HepG2 (cell line): ENCODE measurements around the gene ESR2. TPM values are rescaled to one million over a fixed set of nuclear protein-coding genes. Genes with fewer than 3 reads are reported as not detected.

ENCODE experiments used
- ATAC-seq: fragments of 200-7000 bp; cut with Tn5 transposase; 3 replicates; pipeline ENCODE4 v1.9.1; 2020; ENCODE audit warnings: mild to moderate bottlenecking, moderate library complexity
- BruUV-seq: library from RNA; stranded (reverse); fragments of 400-500 nt; replicated peaks from 2 replicates; lab custom pipeline; 2021; lab: Mats Ljungman, UMichigan
- CTCF ChIA-PET: fragments of 300-600 bp; formaldehyde crosslinking; extraction: SDS; loops from one replicate; lab custom pipeline; 2021; ENCODE audit warnings: low total read pairs, inconsistent platforms, low intra/inter-chr PET ratio; lab: Yijun Ruan, JAX
- POLR2A ChIA-PET: fragments of 350-600 bp; sonication (Branson Sonifier 250); formaldehyde crosslinking; loops from one replicate; lab custom pipeline; 2020; ENCODE audit warnings: antibody characterized with exemption, inconsistent platforms; lab: Yijun Ruan, JAX
- DNase-seq: peaks from one replicate; pipeline ENCODE4 v3.0.0-alpha.2; 2015; ENCODE audit warnings: low spot score
- FAIRE-seq: peaks from 3 replicates; lab custom pipeline; 2011; peaks lifted over from hg19 to GRCh38; lab: Jason Lieb, UNC
- H2AFZ ChIP-seq: one replicate; pipeline ENCODE4 v1.6.1; 2011; ENCODE audit warnings: low read length, inconsistent platforms
- H3K27ac ChIP-seq: fragments of 300-600 bp; 3 replicates; pipeline ENCODE4 v1.8.0; 2011; ENCODE audit warnings: mixed run types, mild to moderate bottlenecking, mixed read lengths, low read length, inconsistent platforms; ENCODE audit not compliant: insufficient read depth; ENCODE audit errors: extremely low read length
- H3K27me3 ChIP-seq, 2 experiments: fragments of 200-600 bp in 1 of 2; 2 replicates in 1 of 2; 3 replicates in 1 of 2; pipeline versions ENCODE4 v1.6.0 to v1.8.0; 2011; ENCODE audit warnings: low read length in 2 of 2, mild to moderate bottlenecking in 2 of 2, moderate library complexity in 2 of 2, inconsistent platforms in 1 of 2; ENCODE audit not compliant: insufficient read depth in 2 of 2, control insufficient read depth in 1 of 2
- H3K36me3 ChIP-seq, 2 experiments: fragments of 200-600 bp in 1 of 2; replicated peaks in 1 of 2; 2 replicates in 1 of 2; 3 replicates in 1 of 2; pipeline versions ENCODE4 v1.5.1 to v1.8.0; 2011; ENCODE audit warnings: low read length in 2 of 2, inconsistent platforms in 1 of 2; ENCODE audit not compliant: insufficient read depth in 2 of 2, control insufficient read depth in 1 of 2
- H3K4me1 ChIP-seq: 2 replicates; pipeline ENCODE4 v1.5.1; 2012; ENCODE audit warnings: low read length, inconsistent platforms; ENCODE audit not compliant: insufficient read depth
- H3K4me2 ChIP-seq: 2 replicates; pipeline ENCODE4 v1.6.0; 2011; ENCODE audit warnings: low read depth, low read length, inconsistent platforms
- H3K4me3 ChIP-seq, 3 experiments: fragments of 200-600 bp in 1 of 3; sonication (generic), shearing (Covaris generic) in 1 of 3; replicated peaks in 1 of 3; 2 replicates each; pipeline ENCODE4 v1.5.1; 2011 to 2016; ENCODE audit warnings: low read length in 3 of 3, inconsistent platforms in 2 of 3, low read depth in 2 of 3, mild to moderate bottlenecking in 2 of 3, control low read depth in 1 of 3, mixed read lengths in 1 of 3; ENCODE audit not compliant: insufficient read depth in 1 of 3
- H3K79me2 ChIP-seq: one replicate; pipeline ENCODE4 v1.6.1; 2011; ENCODE audit warnings: low read length, inconsistent platforms; ENCODE audit not compliant: insufficient read depth
- H3K9ac ChIP-seq: 2 replicates; pipeline ENCODE4 v1.6.0; 2011; ENCODE audit warnings: mild to moderate bottlenecking, low read depth, low read length, inconsistent platforms; ENCODE audit not compliant: insufficient read depth
- H3K9me3 ChIP-seq: 2 replicates; pipeline ENCODE4 v1.5.1; 2012; ENCODE audit warnings: mild to moderate bottlenecking, low read length
- H4K20me1 ChIP-seq: 2 replicates; pipeline ENCODE4 v1.6.0; 2011; ENCODE audit warnings: inconsistent platforms, mild to moderate bottlenecking, low read length, moderate library complexity; ENCODE audit not compliant: insufficient read depth
- FOXA1 ChIP-seq, 2 experiments: fragments of 450-650 bp in 1 of 2; sonication (generic) in 1 of 2; formaldehyde crosslinking in 1 of 2; IDR thresholded peaks; 2 replicates each; pipeline versions ENCODE4 v1.4.0 to v1.6.1; 2016 to 2020; ENCODE audit warnings: missing genetic modification reagents in 1 of 2
- GABPB1 ChIP-seq: IDR thresholded peaks from 2 replicates; pipeline ENCODE4 v1.6.1; 2016; ENCODE audit warnings: mild to moderate bottlenecking, missing genetic modification reagents, moderate library complexity, missing compliant biosample characterization
- KLF6 ChIP-seq: IDR thresholded peaks from 2 replicates; pipeline ENCODE4 v1.8.0; 2016; ENCODE audit warnings: missing biosample characterization, missing genetic modification reagents
- LCORL ChIP-seq, 2 experiments: fragments of 450-650 bp in 1 of 2; sonication (generic) in 1 of 2; formaldehyde crosslinking in 1 of 2; IDR thresholded peaks; 2 replicates each; pipeline versions ENCODE4 v1.5.0 to v1.6.1; 2017 to 2020; ENCODE audit warnings: antibody characterized with exemption in 1 of 2, missing genetic modification reagents in 1 of 2
- MXD4 ChIP-seq: IDR thresholded peaks from 2 replicates; pipeline ENCODE4 v1.6.1; 2016; ENCODE audit warnings: mild to moderate bottlenecking, missing biosample characterization, missing genetic modification reagents
- PRMT3 ChIP-seq: sonication (generic); formaldehyde crosslinking; IDR thresholded peaks from 2 replicates; pipeline ENCODE4 v1.8.1; 2022; ENCODE audit warnings: low read depth, mild to moderate bottlenecking, moderate library complexity, missing genetic modification reagents, borderline replicate concordance
- RBM22 ChIP-seq: fragments of 200-400 bp; formaldehyde crosslinking; optimal IDR thresholded peaks from 2 replicates; pipeline ENCODE3; 2017; ENCODE audit warnings: mild to moderate bottlenecking, low read length, moderate library complexity
- STAG1 ChIP-seq: sonication (generic); formaldehyde crosslinking; IDR thresholded peaks from 2 replicates; pipeline ENCODE4 v1.4.0; 2020; ENCODE audit warnings: missing genetic modification reagents
- ZNF17 ChIP-seq: sonication (generic); formaldehyde crosslinking; IDR thresholded peaks from 2 replicates; pipeline ENCODE4 v1.5.0; 2020; ENCODE audit warnings: mild to moderate bottlenecking, missing genetic modification reagents
- ZNF367 ChIP-seq: sonication (generic); formaldehyde crosslinking; IDR thresholded peaks from 2 replicates; pipeline ENCODE4 v1.4.0; 2020; ENCODE audit warnings: missing genetic modification reagents, borderline replicate concordance
- WGBS: methylation state at CpG from one replicate; pipeline ENCODE4 v1.1.6; 2017; ENCODE audit warnings: low lambda C conversion rate; 5-methylcytosine and 5-hydroxymethylcytosine counted together
- in situ Hi-C: cut with HindIII; loops from 2 replicates; pipeline ENCODE4 v1.10.0; 2017; ENCODE audit warnings: low pct_unique_long_range_greater_than_20kb; ENCODE audit not compliant: extremely low pct_ligation_motif_present
- intact Hi-C: fragments of 100-400 bp; cut with micrococcal nuclease; formaldehyde crosslinking; loops from one replicate; pipeline ENCODE4 v1.10.0; 2022; ENCODE audit not compliant: unreplicated experiment
- polyA plus RNA-seq, 8 experiments: library from polyadenylated mRNA; depleted of rRNA in 3 of 8; stranded (reverse) in 7 of 8; unstranded in 1 of 8; fragments of >200 nt; fragmentation: Illumina TruSeq in 4 of 8; extraction: Trizol in 4 of 8; gene quantifications; 2 replicates each; pipeline versions ENCODE4 v1.2.1 to v1.2.3, GENCODE V29; 2011 to 2016; ENCODE audit warnings: low read depth in 4 of 8, missing spikeins in 1 of 8, mixed read lengths in 1 of 8; ENCODE audit not compliant: insufficient read depth in 1 of 8
- total RNA-seq, 5 experiments: library from RNA; depleted of rRNA; stranded (reverse); fragments of >200 nt; fragmentation: Illumina TruSeq; extraction: Trizol; gene quantifications; 2 replicates each; pipeline ENCODE4 v1.2.3, GENCODE V29; 2016; ENCODE audit warnings: low read depth in 1 of 5
- TF ChIP-seq, protein P1 (sequence below): sonication (generic); formaldehyde crosslinking; IDR thresholded peaks from 2 replicates; pipeline ENCODE4 v1.4.0; 2020; ENCODE audit warnings: missing genetic modification reagents, borderline replicate concordance
- TF ChIP-seq, protein P2 (sequence below): sonication (generic); formaldehyde crosslinking; IDR thresholded peaks from 2 replicates; pipeline ENCODE4 v1.9.0; 2021; ENCODE audit warnings: missing genetic modification reagents, borderline replicate concordance

ESR2 gene
- total and polyA plus RNA-seq, 2 of the 13 experiments (the other 11 are each of a cell fraction or from before 2014, with no cell fraction given) = 0.01 to 0.04 TPM

- POLR2A ChIA-PET = no interaction called here
- BruUV-seq = no TSS peak
Measured at GRCh38 chr14:64059454-64060198, 234.5 kb downstream of the ESR2 start.

DNA sequence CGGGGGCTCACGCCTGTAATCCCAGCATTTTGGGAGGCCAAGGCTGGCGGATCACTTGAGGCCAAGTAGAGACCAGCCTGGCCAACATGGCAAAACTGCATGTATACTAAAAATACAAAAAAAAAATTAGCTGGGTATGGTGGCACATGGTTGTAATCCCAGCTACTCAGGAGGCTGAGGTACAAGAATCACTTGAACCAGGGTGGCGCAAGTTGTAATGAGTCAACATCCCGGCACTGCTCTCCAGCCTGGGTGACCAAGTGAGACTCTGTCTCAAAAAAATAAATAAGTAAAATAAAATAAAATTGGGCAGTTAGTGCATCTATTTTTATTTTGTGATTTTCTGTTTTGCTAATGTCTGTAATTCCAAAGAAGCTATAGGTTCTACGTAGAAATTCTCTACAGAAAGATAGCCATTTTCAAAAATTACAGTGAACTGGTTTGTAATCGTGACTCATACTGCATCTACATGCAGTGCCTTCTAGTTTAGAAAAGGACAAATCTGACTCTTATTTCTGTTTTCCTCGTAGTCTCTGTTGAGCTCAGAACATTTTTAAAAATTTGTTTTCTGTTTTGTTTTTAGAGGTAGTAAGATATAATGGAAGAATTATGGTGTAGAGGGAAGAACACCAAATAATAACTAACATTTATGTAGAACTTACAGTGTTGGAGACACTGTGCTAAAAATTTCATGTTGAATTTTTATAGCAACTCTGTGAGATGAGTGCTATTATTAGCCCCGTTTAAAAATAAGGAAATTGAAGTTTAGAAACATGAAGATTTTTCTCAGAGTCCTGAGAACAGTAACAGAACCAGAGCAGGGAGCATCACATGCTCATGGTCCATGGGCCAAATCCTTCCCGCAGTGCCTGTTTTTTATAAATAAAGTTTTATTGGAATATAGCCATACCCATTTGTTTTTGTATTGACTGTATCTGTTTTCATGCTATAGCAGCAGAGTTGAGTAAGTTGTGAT, 240.2 kb downstream of the ESR2 start:
- TF ChIP-seq LCORL (IDR thresholded peaks at IDR 0.05) = no peak
- TF ChIP-seq LCORL (CRISPR knock-in tag; IDR thresholded peaks at IDR 0.05) = no peak
- no peak for TF ChIP-seq ZNF367 (CRISPR knock-in tag)
- TF ChIP-seq, protein P1, sequence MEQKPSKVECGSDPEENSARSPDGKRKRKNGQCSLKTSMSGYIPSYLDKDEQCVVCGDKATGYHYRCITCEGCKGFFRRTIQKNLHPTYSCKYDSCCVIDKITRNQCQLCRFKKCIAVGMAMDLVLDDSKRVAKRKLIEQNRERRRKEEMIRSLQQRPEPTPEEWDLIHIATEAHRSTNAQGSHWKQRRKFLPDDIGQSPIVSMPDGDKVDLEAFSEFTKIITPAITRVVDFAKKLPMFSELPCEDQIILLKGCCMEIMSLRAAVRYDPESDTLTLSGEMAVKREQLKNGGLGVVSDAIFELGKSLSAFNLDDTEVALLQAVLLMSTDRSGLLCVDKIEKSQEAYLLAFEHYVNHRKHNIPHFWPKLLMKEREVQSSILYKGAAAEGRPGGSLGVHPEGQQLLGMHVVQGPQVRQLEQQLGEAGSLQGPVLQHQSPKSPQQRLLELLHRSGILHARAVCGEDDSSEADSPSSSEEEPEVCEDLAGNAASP (CRISPR knock-in tag) = no peak
- no peak for TF ChIP-seq STAG1 (CRISPR knock-in tag)
- TF ChIP-seq, protein P2, sequence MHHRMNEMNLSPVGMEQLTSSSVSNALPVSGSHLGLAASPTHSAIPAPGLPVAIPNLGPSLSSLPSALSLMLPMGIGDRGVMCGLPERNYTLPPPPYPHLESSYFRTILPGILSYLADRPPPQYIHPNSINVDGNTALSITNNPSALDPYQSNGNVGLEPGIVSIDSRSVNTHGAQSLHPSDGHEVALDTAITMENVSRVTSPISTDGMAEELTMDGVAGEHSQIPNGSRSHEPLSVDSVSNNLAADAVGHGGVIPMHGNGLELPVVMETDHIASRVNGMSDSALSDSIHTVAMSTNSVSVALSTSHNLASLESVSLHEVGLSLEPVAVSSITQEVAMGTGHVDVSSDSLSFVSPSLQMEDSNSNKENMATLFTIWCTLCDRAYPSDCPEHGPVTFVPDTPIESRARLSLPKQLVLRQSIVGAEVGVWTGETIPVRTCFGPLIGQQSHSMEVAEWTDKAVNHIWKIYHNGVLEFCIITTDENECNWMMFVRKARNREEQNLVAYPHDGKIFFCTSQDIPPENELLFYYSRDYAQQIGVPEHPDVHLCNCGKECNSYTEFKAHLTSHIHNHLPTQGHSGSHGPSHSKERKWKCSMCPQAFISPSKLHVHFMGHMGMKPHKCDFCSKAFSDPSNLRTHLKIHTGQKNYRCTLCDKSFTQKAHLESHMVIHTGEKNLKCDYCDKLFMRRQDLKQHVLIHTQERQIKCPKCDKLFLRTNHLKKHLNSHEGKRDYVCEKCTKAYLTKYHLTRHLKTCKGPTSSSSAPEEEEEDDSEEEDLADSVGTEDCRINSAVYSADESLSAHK (CRISPR knock-in tag) = no peak
- no peak for TF ChIP-seq ZNF17 (CRISPR knock-in tag)
- TF ChIP-seq GABPB1 = no peak
- TF ChIP-seq KLF6 (CRISPR knock-in tag) = no peak
- no peak for TF ChIP-seq PRMT3 (CRISPR knock-in tag)
- no peak for TF ChIP-seq RBM22
- Histone ChIP-seq H3K4me1 (no peaks in the 10 kb centered on the region), H2AFZ (no peak overlapping the region), H3K4me2 (no peak overlapping the region), H3K9me3 (no peaks in the 10 kb centered on the region), H3K27ac (no peak overlapping the region), H3K9ac (no peak overlapping the region), H3K4me3 (no peak overlapping the region), H4K20me1 (no peaks in the 10 kb centered on the region), H3K36me3 (no peaks in the 10 kb centered on the region), H3K27me3 (no peaks in the 10 kb centered on the region), H3K79me2 (no peaks in the 10 kb centered on the region)
- in situ Hi-C loops = no loop called here
- no peak for ATAC-seq
- 81% methylated on average over 10 of the region's 10 CpGs for WGBS
- DNase-seq = no peak
- ChIA-PET POLR2A (no interaction called here), CTCF (no interaction called here)
- intact Hi-C loops = no loop called here
- no TSS peak for BruUV-seq
- FAIRE-seq = no peak

More at GRCh38 chr14:64059454-64060198, 234.5 kb downstream of the ESR2 start:
- peak; percentile 10 for DNase-seq
- Histone ChIP-seq H3K4me2 (no peak overlapping the region), H3K27ac (no peak overlapping the region), H3K9ac (no peak overlapping the region)
- intact Hi-C loops = no loop called here
- no peak for TF ChIP-seq MXD4 (CRISPR knock-in tag)
- TF ChIP-seq FOXA1 (IDR thresholded peaks at IDR 0.05) = no peak
- TF ChIP-seq FOXA1 (CRISPR knock-in tag; IDR thresholded peaks at IDR 0.05) = peak; percentile 49; the same call in 1 of the 2 replicates
- TF ChIP-seq, all 625 proteins: peak for 1
- H3K4me3 ChIP-seq = no peak overlapping the region
- no peaks in the 10 kb centered on the region for H3K36me3 ChIP-seq
- no peak for FAIRE-seq
- peaks cover 12% of the 10 kb centered on the region for H3K4me1 ChIP-seq
- no peak overlapping the region for H2AFZ ChIP-seq
- no peaks in the 10 kb centered on the region for H3K27me3 ChIP-seq
- H4K20me1 ChIP-seq = no peaks in the 10 kb centered on the region
- no peaks in the 10 kb centered on the region for H3K79me2 ChIP-seq
- CTCF ChIA-PET = no interaction called here
- in situ Hi-C loops = no loop called here
- no peaks in the 10 kb centered on the region for H3K9me3 ChIP-seq
- 83% methylated on average over 3 of the region's 6 CpGs for WGBS
- ATAC-seq = peak; percentile 66
